ENCODE measurements around the gene NUDT3.
A peak's percentile ranks its signal among the peaks of the same experiment; 100 is the strongest.
"Not testable (repeated sequence)": the region's sequence is repeated elsewhere in the genome, so short reads cannot be mapped to it uniquely, and the experiment has no call there.

NUDT3 gene
- total RNA-seq = 38.8 reads per million, percentile 62 among the genes with 10 or more reads in this experiment

DNA sequence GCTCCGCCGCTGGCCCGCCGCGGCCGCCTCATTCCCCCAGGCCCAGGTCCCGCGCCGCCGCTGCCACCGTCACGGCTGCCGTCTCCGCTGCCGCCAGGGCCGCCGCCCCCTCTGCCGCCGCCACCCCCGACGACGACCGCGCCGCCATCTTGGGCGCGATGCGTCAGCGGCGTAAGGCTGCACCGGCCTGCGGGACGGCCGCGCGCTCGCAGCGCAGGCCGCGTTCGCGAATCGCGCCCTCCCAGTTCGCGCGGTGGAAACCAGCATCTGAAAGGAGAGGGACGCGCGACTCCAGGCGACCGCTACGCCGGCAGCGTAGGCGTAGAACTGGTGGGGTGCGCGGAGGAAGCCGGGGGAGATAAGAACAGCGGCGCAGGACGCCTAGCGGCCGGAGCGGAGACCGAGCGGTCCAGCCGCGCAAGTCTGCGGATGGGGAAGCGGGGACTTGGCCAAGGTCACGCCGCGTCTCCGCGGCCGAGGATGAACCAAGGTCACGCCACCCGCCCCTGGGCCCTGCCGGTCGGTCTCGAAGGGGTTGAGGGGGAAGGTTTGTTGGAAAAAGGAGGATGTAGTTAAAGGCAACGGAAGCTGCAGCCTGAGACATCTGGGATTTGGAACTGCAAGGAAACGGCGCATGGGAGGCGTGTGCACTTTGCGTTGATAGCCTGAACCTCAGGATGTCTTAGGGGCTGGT is at the start of gene NUDT3:
TSS of gene NUDT3 (minus strand) at position 173 of the 694 bp plus-strand sequence. CDS start 307 bp downstream, outside the sequence.
- DNase-seq = peak; percentile 88

DNA sequence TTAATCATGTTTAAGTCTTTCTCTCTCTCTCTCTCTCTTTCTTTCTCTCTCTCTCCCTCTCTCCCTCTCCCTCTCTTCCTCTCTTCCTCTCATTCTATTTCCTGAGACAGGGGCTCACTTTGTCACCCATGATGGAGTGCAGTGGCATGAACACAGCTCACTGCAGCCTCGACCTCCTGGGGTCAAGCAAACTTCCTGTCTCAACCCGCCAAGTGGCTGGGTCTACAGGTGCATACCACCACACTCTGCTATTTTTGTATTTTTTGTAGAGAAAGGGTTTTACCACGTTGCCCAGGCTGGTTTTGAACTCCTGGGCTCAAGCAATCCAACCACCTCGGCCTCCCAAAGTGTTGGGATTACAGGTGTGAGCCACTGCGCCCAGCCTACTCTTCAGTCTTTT is 49.1 kb upstream of the NUDT3 start:
- DNase-seq = no peak

DNA sequence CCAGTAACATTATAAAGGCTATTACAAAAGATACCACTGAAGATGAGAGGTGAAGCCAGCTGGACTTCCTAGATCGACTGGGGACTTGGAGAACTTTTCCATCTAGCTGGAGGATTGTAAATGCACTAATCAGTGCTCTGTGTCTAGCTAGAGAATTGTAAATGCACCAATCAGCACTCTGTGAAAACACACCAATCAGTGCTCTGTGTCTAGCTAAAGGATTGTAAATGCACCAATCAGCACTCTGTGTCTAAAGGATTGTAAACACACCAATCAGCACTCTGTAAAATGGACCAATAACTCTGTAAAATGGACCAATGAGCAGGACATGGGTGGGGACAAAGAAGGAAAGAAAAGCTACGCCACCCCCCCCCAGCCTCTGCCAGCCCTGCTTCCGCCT is 47.0 kb upstream of the NUDT3 start:
- no peak for DNase-seq

DNA sequence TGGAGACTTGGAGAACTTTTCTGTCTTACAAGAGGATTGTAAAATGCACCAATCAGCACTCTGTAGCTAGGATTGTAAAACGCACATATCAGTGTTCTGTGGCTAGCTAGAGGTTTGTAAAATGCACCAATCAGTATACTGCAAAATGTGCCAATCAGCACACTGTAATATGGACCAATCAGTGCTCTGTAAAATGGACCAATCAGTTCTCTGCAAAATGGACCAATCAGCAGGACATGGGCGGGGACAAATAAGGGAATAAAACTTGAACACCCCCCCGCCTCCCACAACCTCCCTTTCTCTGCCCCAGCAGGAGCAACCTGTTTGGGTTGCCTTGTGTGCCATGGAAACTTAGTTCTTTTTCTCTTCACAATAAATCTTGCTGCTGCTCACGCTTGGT is 46.2 kb upstream of the NUDT3 start:
- no peak for DNase-seq

DNA sequence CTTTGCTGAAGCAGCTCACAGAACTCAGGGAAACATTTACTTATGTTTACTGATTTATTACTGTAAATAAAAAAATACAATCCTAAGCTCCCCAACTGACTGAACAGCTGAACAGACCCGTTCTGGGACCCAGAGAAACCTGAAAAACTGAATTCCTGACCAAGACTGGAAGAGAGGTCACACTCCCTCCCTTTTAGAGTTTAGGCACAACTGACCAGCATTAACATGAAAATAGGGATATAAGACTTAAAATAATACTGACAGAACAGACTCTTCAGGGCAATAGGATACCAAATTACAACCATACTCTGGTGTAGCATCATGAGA is 45.1 kb upstream of the NUDT3 start:
- no peak for DNase-seq

DNA sequence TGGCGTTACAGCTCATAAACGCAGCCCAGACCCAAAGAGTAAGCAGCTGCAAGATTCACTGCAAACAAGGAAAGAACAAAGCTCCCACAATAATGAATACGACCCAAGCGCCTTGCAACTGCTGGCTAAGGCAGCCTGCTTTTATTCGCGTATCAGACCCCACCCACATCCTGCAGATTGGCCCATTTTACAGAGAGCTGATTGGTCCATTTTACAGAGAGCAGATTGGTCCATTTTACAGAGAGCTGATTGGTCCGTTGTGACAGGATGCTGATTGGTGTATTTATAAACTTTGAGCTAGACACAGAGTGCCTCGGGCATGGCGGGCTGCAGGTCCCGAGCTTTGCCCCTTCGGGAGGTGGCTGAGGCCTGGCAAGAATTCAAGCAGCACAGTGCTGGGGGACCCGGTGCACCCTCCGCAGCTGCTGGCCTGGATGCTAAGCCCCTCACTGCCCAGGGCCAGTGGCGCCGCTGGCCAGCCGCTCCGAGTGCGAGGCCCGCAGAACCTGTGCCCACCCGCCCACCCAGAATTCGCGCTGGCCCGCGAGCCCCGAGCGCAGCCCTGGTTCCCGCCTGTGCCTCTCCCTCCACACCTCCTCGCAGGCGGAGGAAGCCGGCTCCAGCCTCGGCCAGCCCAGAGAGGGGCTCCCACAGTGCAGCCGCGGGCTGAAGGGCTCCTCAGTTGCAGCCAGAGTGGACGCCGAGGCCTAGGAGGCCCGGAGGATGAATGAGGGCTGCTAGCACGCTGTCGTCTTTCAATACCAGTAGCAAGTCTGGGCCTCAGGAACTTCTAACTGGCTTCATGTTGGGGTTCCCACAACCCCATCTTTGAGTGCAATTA is 44.6 kb upstream of the NUDT3 start:
- no peak for DNase-seq

DNA sequence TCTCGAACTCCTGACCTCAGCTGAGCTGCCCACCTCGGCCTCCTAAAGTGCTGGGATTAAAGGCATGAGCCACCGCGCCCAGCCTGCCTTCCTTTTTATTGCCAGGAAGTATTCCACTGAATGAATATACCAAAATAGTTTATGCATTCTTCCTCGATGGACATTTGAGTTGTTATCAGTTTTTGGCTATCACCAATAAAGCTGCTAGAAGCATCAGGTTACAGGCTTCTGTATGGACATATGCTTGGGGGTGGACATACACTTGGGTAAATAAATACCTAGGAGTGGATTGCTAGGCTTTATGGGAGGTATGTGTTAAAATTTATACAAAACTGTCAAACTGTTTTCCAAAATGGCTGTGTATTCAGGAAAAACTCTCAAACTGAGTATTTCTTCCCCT is 43.4 kb upstream of the NUDT3 start:
- DNase-seq = no peak

DNA sequence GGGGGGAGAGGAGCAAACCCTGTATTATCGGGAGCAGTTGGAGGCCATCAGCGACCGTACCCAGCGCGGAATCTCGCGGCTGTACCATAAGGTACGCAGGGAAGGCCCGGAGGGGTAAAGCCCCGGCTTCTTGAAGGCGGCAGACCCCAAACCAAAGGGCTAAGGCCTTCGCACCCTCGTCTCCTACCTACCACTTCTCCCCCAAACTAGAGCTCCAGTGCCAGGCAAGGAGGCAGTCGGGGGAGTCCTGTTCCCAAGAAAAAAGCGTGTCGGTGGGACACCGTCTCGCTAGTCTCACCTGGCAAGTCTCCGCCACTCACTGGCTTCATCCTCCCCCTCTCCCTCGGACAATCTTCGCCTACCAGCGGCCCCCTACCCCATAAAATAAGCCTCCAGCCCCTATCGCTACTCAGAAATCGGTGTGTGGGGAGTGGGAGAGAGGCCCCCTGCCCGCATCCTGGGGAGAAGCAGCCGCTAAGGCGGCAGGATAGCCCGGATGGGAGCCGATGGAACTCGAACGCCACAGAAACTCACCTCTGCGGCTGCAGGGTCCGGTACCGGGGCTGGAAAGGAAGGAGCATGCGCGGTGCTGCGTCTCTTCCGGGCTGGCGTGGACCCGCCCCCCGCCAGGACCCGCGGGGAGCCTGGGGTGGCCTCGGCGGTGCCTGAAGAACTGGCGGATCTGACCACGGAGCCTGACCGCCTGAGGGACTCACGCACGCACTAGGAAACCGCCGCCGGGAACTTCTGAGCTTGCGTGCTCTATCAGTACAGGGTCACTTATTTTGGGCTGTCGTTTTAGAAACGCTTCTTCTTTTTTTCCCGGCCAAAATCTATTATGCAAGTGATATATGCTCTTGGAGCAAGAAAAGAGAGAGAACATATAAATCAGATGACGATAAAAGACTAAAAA is 33.3 kb upstream of the NUDT3 start, which contains the start of gene RPS10:
TSS of gene RPS10 (minus strand) at position 572 of the 913 bp plus-strand sequence. CDS start 848 bp downstream, outside the sequence.
- DNase-seq = peak; percentile 85

DNA sequence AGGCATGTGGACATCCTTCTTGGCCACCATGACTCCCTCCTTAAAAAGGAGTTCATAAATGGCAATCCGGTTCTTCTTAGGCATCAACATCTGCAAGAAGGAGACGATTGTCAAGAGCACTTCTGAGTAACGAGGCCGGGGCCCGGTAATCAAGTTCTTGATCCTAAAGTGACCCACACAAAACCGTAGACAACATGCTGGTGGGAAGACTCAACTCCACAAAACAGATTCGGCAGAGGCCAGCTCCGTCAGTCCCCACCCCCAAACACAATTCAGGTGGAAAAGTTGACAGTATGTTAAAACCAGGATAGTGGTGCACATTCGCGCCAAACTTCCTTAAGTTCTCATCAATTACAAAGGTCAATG is 32.6 kb upstream of the NUDT3 start:
- no peak for DNase-seq

DNA sequence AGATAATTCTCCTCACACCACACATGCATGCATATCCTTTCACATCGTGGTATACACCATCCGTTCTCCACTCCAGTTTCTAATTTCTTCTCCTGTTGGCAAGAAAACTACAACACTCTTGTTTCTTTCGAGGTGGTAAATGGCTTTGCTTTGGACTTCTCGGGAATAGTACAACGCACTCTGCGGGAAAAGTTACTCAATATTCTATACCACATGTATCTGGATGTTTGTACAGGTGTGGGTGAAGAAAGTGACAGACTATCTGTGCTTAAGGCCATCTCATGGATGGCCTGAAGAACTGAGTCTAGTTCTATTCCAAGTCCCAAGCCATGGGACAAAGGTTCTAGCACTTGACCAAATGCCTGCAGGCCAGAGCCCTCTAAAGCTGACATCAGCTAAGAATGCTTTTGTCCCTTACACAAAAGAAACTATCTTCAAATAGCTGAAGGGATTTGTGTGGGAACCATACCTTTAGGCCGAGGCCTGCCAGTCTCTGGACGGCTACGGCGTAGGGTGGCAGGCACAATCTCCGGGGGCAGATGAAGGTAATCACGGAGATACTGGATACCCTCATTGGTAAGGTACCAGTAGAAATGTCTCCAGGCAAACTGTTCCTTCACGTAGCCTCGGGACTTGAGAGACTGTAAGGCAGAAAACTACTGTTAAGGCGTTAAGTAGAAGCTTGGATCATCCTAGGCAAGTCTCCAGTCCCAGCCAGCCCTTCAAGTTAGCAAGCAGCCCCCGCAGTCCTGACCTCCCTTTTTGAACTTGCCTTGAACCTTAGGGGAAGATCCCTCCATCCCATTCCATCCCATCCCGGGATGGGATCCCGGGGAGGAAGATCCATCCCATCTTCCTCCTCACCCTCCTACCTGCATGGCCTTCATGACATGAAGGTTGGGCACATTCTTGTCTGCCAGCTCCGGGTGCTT is 32.0 kb upstream of the NUDT3 start:
- DNase-seq = no peak

DNA sequence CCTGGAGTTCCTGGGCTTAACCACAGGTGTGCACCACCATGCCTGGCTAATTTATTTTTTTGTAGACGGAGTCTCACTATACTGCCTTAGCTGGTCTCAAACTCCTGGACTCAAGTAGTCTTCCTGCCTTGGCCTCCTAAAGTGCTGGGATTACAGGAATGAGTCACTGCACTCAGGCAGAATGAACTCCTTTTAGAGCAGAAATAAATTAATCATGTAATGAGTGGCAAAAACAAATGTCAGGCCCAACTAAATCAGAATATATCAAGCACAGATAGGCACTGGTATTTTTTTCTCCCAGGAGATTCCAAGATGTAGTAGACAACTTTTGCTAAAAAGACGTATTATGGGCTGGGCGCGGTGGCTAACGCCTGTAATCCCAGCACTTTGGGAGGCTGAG is 30.8 kb upstream of the NUDT3 start:
- no peak for DNase-seq

DNA sequence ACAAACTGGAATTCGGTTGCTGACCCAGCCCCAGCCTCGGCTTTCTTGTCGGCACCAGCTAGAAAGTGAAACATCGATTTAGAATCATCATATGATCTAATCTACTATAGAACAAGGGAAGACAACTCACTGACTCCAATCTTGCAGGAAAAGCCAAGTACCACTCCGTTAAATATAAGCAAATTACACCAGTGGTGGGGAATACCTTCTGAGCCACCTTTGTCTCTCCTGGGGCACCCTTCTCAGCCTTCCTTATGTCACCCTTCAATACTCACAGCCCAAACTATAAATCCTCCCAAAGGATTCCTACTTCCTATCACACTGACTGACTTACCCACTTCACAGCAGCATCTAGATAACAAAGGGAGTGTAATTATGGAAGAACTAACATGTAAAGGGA is 25.9 kb upstream of the NUDT3 start:
- no peak for DNase-seq

DNA sequence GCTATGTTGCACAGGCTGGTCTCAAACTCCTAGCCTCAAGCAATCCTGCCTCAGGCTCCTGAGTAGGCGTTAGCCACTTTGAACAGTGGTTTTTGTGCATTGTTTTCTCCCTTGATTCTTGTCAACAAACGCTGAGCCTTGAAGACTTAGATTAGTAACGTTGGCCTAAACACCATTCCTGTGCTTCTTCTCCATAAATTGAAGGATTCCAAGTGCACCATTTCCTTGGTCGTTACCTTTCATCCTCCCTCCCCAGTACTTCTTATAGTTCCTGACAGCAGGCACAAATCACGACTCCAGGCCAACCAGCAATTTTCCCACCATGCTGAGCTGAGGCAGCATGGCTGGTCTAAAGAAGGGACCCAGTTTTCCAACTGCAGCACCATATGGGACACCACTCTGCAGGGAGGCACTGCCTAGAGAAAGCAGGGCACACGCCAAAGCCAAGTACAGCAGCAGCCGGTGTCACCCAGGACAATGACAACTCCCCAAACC is 24.5 kb upstream of the NUDT3 start:
- no peak for DNase-seq

DNA sequence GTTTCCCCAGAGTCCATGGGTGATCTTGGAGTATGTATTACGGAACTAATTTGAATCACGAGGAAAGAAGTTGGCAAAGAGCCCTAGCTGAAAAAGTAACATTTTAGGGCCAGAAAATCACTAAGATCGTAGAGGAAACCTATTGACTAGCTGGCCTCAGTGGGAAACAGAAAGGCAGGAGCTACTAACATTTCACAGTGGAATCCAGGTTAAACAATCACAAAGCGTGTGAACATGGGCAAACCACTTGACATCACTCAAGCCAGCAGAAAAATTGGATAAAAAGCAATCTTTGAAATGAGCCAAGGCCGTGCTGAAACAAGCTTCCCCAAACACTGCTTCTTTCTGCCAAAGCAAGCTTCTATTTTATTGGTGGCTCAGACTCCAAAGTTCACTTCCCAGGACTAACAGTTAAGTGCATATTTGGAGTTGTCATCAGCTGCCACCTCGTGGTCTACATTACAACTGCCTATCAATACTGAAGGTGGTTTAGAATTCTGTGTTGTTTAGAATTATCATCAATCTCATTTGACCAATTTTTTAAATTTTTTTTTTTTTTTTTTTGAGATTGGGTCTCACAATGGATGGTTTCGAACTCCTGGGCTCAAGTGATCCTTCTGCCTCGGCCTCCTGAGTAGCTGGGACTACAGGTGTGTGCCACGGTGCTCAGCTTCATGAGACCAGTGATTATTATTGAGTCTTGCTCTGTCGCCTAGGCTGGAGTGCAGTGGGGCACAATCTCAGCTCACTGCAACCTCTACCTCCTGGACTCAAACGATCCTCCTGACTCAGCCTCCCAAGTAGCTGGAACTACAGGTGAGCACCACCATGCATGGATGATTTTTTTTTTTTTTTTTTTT is 22.8 kb upstream of the NUDT3 start:
- peak; percentile 27 for DNase-seq

DNA sequence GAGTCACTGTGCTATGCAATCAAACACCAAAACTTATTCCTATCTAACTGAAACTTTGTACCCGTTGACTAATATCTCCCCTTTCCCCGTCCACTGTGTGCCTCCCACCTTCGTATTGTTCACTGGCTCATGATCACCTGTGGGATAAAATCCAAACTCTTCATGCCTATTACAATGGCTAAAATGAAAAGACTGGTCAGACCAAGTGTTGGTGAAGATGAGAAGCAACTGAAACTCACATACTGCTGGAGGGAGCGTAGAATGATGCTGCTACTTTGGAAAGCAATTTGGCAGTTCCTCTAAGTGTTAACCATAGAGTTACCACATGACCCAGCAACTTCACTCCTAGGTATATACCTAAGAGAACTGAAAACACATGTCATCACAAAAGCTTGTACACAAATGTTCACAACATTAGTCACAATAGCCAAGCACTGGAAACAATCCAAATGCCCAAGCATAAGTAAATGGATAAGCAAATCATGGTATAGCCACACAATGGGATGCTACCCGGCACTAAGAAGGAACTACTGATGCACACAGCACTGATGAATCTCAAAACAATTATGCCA is 20.3 kb upstream of the NUDT3 start:
- no peak for DNase-seq

DNA sequence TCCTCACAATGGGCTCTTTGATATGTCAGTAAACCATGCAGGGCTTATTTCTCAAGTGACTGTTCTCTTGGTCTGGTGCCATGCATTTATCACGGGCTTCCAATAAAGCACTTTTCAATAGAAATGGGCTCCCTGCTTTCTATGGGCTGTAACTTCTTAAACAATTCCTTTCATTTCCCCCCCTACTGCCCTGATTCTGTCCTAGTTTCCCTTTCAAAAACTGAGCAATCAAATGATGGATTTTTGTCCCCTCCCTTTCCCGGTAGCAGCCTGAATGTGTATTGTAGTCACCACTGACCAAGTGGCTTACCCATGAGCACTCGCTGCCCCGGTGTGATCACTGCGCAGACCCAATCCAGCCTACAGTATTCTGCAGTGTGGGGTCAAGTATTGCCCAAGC is 19.5 kb upstream of the NUDT3 start:
- no peak for DNase-seq

DNA sequence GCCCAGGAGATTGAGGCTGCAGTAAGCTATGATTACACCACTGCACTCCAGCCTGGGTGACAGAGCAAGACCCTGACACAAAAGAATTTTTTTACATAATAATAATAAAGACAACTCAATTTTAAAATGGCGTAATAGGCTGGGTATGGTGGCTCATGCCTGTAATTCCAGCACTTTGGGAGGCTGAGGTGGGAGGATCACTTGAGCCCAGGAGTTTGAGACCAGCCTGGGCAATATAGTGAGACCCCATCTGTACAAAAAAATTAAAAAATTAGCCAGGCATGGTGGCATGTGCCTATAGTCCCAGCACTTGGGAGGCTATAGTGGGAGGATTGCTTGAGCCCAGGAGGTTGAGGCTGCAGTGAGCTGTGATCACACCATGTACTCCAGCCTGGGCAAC is 15.4 kb upstream of the NUDT3 start:
- DNase-seq = not testable (repeated sequence)

DNA sequence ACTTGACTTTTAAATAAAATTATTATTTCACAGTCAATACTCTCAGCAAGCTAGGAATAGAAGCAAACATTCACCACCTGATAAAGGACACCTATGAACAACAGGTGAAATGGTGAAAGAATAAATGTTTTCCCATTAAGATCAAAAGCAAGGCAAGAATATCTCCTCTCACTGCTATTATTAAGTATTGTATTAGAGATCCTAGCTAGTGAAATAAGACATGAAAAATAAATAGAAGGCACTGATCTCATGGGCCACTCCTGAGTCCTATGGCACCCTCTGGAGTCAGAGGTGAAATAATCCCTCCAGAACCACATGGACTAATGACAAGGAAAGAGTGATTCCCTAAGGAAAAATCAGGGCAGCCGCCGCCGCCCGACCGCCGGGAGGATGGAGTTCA is 4.0 kb upstream of the NUDT3 start:
- no peak for DNase-seq

DNA sequence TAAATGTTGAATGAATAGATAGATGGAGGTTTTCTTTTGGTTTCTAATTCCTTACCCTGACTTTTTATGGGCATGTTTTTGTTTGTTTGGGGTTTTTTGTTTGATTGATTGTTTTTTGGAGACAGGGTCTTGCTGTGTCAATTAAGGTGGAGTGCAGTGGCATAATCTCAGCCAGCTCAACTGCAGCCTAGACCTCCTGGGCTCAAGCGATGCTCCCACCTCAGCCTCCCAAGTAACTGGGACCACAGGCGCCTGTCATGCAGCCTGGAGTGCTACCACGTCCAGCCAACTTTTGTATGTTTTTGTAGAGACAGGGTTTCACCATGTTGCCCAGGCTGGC is 1.5 kb upstream of the NUDT3 start:
- no peak for DNase-seq

DNA sequence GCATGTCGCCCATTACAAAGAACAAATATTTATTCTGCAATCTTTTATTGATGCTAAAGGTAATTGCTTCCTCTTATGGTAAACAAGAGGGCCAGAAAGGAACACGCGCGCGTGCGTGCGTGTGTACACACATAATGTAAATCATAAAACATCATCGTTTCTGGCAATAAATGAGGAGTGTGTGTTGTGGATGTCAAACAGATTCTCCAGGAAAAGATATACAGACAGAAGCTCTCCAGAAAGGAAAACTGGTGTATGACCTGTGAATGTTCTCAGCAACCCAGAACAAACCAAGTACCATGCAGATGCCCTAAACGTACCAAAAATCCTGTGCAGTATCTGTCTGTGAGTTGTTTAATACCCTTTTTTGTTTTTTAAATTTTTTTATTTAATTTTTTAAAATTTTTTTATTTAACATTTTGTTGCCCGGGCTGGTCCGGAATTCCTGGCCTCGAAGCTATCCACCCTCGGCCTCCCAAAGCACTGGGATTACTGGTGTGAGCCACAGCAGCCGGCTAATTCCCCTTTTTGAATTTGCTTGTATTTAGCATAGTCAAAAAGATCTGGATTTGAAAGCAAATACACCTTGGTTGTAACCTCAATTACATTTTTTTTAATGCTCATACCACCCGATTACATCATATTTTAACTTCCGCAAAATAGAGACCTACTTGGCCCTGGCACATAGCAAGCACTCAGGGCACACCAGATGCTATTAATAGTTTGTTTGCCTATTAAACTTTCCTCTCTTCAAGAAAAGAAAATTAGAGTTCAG is 909 bp upstream of the NUDT3 start:
- no peak for DNase-seq

Measured in effector CD4-positive, alpha-beta T cell (primary cell).